OCI-LY3 (cell line): ENCODE results near the gene AFTPH.

ENCODE experiments used
- EZH2phosphoT487 ChIP-seq: fragments of 200-600 bp; shearing (Covaris generic); IDR thresholded peaks from 2 replicates; pipeline ENCODE4 v1.6.1; 2018; ENCODE audit warnings: antibody characterized with exemption, mixed run types, low read depth
- TF ChIP-seq, protein P1 (sequence below): fragments of 200-600, 300-600 bp; sonication (generic); IDR thresholded peaks from 2 replicates; pipeline ENCODE4 v1.5.1; 2014; ENCODE audit warnings: antibody characterized with exemption, low read length, low read depth

DNA sequence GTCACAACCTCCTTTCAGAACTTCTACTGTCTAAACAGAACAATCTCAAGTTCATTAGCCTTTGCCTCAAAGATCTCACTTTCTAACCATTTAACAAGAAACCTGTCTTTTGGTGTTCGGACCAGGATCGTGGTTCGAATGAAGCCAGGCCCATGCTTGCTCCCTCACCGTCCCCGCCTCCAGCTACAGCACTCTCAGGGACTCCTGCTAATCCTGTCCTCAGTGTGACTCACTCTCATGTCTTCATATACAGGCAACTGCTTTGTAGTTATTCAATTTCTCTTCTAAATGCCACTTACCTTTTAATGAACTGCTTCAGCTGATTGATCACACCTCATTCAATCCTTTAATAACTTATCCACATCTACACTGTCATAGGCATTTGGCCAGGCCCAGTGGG, 113.8 kb downstream of the AFTPH start:
- TF ChIP-seq, protein P1, sequence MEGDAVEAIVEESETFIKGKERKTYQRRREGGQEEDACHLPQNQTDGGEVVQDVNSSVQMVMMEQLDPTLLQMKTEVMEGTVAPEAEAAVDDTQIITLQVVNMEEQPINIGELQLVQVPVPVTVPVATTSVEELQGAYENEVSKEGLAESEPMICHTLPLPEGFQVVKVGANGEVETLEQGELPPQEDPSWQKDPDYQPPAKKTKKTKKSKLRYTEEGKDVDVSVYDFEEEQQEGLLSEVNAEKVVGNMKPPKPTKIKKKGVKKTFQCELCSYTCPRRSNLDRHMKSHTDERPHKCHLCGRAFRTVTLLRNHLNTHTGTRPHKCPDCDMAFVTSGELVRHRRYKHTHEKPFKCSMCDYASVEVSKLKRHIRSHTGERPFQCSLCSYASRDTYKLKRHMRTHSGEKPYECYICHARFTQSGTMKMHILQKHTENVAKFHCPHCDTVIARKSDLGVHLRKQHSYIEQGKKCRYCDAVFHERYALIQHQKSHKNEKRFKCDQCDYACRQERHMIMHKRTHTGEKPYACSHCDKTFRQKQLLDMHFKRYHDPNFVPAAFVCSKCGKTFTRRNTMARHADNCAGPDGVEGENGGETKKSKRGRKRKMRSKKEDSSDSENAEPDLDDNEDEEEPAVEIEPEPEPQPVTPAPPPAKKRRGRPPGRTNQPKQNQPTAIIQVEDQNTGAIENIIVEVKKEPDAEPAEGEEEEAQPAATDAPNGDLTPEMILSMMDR: no peak
- TF ChIP-seq EZH2phosphoT487: no peak
